NCI-H1436 (cell line): Measurements from ENCODE around the gene MATK.

Experiments used
- DNase-seq: peaks from one replicate; lab custom pipeline; 2025; lab: John Stamatoyannopoulos, UW

Gene MATK

GRCh38 chr19:3746371-3747056, 39.7 kb downstream of the MATK start:
- DNase-seq, result no peak

- no peak for DNase-seq
These were observed 40.7 kb downstream of the MATK start for GRCh38 chr19:3745363-3746045.

- no peak for DNase-seq
These were observed 42.7 kb downstream of the MATK start for GRCh38 chr19:3743486-3743885.

GRCh38 chr19:3740431-3740830, 45.8 kb downstream of the MATK start:
- DNase-seq, result no peak

- no peak for DNase-seq
These were observed 47.5 kb downstream of the MATK start for GRCh38 chr19:3738477-3739220.

GRCh38 chr19:3737487-3738205, 48.5 kb downstream of the MATK start:
- DNase-seq, result no peak

- no peak for DNase-seq
These were observed 50.0 kb downstream of the MATK start for GRCh38 chr19:3736106-3736724.

GRCh38 chr19:3734310-3734600, 51.9 kb downstream of the MATK start:
- DNase-seq, result no peak

GRCh38 chr19:3733549-3734309, 52.5 kb downstream of the MATK start:
- DNase-seq, result no peak

- DNase-seq, result no peak
These were observed 54.1 kb downstream of the MATK start for GRCh38 chr19:3732108-3732507.

GRCh38 chr19:3730457-3730958, 55.7 kb downstream of the MATK start:
- DNase-seq, result no peak
